Glomerular visceral epithelial cell (primary cell): ENCODE data around the gene NDUFS3.
"Not testable (repeated sequence)": the region's sequence is repeated elsewhere in the genome, so short reads cannot be mapped to it uniquely, and the experiment has no call there.

Experiments used
- DNase-seq: peaks from one replicate; pipeline ENCODE4 v3.0.0-alpha.2; 2016; ENCODE audit errors: extremely low spot score

The NDUFS3 gene

GRCh38 chr11:47578524-47579494 is at the start of gene NDUFS3, which contains the start of gene KBTBD4:
NDUFS3 (plus strand) TSS chr11:47579074; CDS start chr11:47579092, 18 bp downstream.
KBTBD4 (minus strand) TSS chr11:47578970; CDS start chr11:47578951, 19 bp downstream.
- peak; percentile 84 for DNase-seq

DNA sequence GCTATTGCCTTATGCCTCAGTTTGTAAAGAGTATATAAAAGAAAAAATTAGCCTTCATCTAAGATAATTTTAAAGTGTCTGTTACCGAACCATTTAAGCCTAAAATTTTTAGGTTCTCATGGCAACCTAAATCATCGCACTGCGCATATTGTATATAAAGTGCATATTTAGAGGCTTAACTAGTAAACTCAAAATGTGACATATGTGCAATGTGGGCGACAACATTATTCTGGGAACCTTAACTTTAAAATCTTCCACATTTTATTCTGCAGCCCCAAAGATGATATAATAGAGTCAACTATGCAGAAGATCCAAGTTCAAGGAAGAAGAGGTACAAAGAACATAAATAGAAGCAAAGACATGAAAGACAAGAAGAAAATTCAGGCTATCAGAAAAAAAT is 48.9 kb upstream of the NDUFS3 start:
- DNase-seq = no peak

GRCh38 chr11:47530721-47531120 is 48.2 kb upstream of the NDUFS3 start:
- not testable (repeated sequence) for DNase-seq

DNA sequence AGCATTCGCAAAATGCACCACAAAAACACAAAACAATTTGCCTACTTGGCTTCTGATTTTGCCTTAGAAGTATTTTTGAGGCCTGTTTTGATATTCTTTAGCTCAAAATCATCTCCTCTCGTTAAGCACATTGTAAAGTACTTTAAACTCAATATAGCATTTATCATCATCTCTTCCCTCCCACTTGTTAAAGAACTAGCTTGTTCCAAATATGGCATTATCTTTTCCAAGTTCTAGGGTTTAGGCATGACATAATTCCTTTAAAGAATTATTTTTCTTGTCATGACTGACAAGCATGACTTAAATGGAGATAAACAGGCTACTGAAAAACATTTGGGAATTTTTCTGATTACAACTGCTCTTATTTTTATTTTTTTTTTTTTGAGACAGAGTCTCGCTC is 47.2 kb upstream of the NDUFS3 start:
- no peak for DNase-seq

- no peak for DNase-seq
Measured at GRCh38 chr11:47532597-47533213, 46.2 kb upstream of the NDUFS3 start.

- peak; percentile 53 for DNase-seq
Measured at GRCh38 chr11:47533690-47534151, 45.2 kb upstream of the NDUFS3 start.

DNA sequence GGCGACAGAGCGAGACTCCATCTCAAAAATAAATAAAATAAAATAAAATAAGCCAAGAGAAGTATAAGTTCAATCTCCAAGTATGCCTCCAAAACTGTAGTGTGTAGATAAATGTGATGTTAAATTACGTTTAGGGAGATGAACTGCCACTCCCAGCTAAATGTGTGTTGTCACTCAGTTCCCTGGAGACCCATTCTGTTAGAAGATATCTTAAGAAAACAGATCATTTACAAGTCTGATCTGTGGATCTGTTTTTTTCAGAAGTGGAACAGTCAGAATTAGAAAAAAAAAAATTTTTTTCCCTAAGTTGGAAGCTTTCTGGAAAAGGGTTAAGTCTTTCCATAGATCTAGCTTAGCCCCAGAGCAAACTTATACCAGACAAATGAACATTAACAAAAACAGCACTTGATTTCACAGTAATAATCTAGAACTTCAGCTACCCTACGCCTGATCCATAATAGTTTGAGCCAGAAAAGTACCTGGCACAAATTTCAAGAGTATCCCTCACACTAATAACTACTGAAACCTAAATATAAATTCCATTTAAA is 44.1 kb upstream of the NDUFS3 start:
- no peak for DNase-seq

DNA sequence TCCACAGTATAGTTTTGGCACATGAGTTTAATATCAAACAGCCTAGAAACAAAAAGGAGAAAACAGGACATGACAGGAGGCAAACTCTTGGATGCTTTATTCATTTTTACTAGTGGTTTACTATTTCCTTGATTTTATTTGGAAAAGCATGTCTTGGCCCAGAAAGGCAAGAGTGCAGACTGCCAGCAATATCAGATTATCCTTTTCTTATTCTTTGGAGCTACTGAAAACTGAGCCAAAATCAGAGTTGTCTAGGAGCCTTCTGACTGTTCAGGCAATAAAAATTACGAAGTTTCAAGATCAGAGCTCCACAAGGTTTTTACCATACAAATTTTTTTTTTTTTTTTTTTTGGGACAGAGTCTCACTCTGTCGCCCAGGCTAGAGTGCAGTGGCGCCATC is 42.0 kb upstream of the NDUFS3 start:
- DNase-seq = no peak

GRCh38 chr11:47538741-47539565 is 39.9 kb upstream of the NDUFS3 start:
- no peak for DNase-seq

- DNase-seq = no peak
Measured at GRCh38 chr11:47539681-47540039, 39.2 kb upstream of the NDUFS3 start.

DNA sequence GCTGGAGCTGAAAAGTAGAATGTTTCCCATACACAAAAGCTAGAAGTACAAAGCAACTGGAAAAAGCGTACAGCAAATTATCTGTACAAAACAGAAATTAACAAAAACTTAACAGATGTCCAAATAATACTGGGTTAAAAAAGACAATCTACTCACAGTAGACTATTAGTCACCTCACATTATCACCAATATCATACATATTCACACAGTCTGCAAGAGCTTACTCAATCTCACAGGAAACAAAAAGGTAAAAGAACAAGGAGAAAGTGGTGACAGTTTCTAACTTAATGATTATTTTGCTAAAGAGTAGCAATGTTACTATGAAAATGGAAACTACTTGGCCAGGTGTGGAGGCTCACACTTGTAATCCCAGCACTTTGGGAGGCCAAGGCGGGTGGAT is 37.8 kb upstream of the NDUFS3 start:
- no peak for DNase-seq

- DNase-seq = no peak
Measured at GRCh38 chr11:47545298-47545697, 33.6 kb upstream of the NDUFS3 start.

DNA sequence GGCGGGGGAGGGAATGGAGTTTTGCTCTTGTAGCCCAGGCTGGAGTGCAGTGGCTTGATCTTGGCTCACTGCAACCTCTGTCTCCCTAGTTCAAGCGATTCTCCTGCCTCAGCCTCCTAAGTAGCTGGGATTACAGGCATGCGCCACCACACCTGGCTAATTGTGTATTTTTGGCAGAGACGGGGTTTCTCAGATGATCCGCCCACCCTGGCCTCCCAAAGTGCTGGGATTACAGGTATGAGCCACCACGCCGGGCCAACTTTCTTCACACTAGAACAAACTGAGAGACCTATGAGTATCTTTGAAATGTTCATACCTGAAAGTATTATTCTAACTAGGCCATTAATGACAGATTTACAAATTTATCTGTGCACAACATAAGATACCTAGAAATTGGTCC is 32.6 kb upstream of the NDUFS3 start:
- DNase-seq = not testable (repeated sequence)

- peak; percentile 17 for DNase-seq
Measured at GRCh38 chr11:47550288-47551047, 28.4 kb upstream of the NDUFS3 start.

DNA sequence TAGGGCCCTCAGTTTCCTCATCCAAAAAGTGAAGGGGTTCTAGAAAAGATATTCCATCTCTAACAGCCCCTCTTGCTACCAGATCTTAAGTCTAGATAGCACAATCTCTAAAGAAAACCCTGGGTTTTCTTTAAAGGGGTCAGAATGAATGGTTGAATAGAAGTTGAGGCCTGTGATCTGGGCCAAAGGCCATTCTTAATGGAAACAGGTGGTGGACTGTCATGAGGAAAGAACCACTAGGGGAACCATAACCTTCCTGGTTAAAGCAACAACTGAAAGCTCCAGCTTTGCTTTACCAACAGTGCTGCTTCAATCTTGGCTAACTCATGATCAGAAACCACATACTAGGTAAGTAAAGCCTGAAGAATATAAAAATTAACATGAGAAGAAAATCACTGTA is 27.8 kb upstream of the NDUFS3 start:
- peak; percentile 12 for DNase-seq

DNA sequence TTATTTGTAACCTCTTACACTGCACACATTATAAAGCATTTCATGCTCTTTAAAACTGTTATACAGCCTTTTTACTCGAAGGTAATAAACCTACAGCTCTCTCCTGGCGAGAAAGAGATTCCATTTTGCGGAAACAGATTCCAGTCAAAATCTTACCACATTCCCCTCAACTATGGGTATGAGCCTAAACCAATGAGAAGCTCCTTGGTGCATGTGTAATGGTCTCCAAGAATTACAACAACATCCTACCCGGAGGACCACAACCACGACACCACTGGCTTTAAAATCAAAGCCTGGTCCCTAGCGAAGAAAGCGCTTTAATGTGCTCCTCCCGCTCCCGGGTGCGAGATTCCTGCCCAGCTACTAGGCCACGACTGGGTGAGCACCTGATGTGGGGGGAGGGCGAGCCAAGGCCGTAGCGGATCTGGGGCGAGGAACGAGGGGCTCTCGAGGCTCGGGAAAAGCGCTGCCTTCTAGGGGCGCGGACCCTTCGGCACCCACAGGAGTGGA is 26.8 kb upstream of the NDUFS3 start:
- peak; percentile 38 for DNase-seq

DNA sequence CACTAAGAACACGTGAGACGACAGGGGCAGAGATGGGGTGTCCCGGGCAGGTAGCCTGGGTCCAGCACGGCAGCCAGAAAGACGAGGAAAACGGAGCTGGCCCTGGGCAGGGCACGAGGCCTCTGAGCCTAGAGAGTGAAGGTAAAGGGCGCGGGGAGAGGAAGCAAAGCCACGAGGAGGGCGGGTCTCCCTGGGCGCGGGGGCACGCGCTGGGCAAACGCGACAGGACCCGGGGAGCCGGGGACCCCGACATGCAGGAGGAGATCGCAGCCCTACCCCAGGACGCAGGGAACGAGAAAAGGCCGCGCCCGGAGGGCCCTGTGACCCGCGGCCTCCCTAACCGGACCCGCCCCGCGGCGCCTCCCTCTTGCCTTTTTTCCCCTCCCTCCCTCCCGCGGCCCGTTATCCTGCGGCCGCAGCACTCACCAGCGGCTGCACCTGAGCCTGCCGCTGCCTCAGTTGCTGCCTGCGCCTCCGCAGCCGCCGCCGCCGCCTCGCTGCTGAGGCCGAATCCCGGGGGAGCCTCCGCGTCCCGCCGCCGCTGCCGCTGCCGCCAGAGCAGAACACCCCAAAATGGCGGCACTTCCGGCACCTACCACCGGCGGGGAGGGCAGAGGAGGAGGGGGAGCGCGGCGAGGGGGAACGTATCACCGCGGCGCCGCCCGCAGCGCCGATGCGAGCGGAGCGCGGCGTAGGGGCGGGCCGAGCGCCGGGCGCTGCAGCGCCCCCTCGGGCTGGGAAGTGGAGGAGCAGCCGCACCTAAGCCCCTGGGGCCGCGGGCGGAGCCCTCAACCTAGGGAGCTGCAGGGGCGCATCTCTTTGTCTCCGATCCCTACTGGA is 26.1 kb upstream of the NDUFS3 start, which contains the start of gene CELF1:
TSS of gene CELF1 (minus strand) at position 567 of the 840 bp plus-strand sequence. CDS start 53,609 bp downstream, outside the sequence.
- peak; percentile 92 for DNase-seq

- no peak for DNase-seq
Measured at GRCh38 chr11:47553406-47553743, 25.5 kb upstream of the NDUFS3 start.

DNA sequence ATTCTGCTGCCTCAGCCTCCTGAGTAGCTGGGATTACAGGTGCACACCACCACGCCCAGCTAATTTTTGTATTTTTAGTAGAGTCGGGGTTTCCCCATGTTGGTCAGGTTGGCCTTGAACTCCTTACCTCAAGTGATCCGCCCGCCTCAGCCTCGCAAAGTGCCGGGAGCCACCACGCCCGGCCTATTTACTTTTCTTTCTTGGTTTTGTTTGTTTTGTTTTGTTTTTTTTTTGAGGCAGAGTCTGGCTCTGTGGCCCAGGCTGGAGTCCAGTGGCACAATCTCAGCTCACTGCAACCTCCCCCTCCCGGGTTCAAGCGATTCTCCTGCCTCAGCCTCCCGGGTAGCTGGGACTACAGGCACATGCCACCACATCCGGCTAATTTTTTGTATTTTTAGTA is 21.9 kb upstream of the NDUFS3 start:
- not testable (repeated sequence) for DNase-seq

- DNase-seq = no peak
Measured at GRCh38 chr11:47558695-47559094, 20.2 kb upstream of the NDUFS3 start.
